Calu3 (cell line): Measurements from ENCODE around the gene COX10. TPM values are rescaled to one million over a fixed set of nuclear protein-coding genes. Genes with fewer than 3 reads are reported as not detected.

Experiments
- BruUV-seq: library from RNA; stranded (reverse); fragments of 400-500 nt; replicated peaks from 2 replicates; lab custom pipeline; 2021; lab: Mats Ljungman, UMichigan
- CTCF ChIA-PET: fragments of 300-600 bp; sonication (Branson Sonifier 250); formaldehyde crosslinking; loops from one replicate; lab custom pipeline; 2022; ENCODE audit warnings: antibody characterized with exemption; lab: Charles Lee
- DNase-seq: peaks from one replicate; pipeline ENCODE4 v3.0.0; 2022
- H3K27ac Mint-ChIP-seq: one replicate; pipeline ENCODE4 v1.8.0; 2022; ENCODE audit warnings: mixed read lengths; ENCODE audit not compliant: unreplicated experiment
- H3K27me3 Mint-ChIP-seq: one replicate; pipeline ENCODE4 v1.8.0; 2022; ENCODE audit warnings: mixed read lengths; ENCODE audit not compliant: unreplicated experiment
- H3K36me3 Mint-ChIP-seq: one replicate; pipeline ENCODE4 v1.8.0; 2022; ENCODE audit warnings: mild to moderate bottlenecking, moderate library complexity, mixed read lengths; ENCODE audit not compliant: insufficient read depth, unreplicated experiment
- H3K4me1 Mint-ChIP-seq: one replicate; pipeline ENCODE4 v1.8.0; 2022; ENCODE audit warnings: mild to moderate bottlenecking, low read depth, mixed read lengths; ENCODE audit not compliant: unreplicated experiment
- H3K4me3 Mint-ChIP-seq: one replicate; pipeline ENCODE4 v1.8.0; 2022; ENCODE audit warnings: mild to moderate bottlenecking, low read depth, moderate library complexity, mixed read lengths; ENCODE audit not compliant: unreplicated experiment
- H3K9me3 Mint-ChIP-seq: one replicate; pipeline ENCODE4 v1.8.0; 2022; ENCODE audit warnings: low read depth, mixed read lengths; ENCODE audit not compliant: unreplicated experiment
- intact Hi-C: fragments of 100-400 bp; cut with micrococcal nuclease; formaldehyde crosslinking; loops from one replicate; pipeline ENCODE4 v1.10.0; 2022; ENCODE audit not compliant: unreplicated experiment
- total RNA-seq: library from RNA; stranded (reverse); gene quantifications from 2 replicates; pipeline ENCODE4 v1.2.3, GENCODE V29; 2022
- TF ChIP-seq, protein P1 (sequence below): fragments of 200-600 bp; IDR thresholded peaks from one replicate; pipeline ENCODE4 v1.8.0; 2022; ENCODE audit warnings: antibody characterized with exemption; ENCODE audit not compliant: unreplicated experiment

The COX10 gene
- total RNA-seq, 1 experiment from 2014 or later: 17.2 TPM

DNA sequence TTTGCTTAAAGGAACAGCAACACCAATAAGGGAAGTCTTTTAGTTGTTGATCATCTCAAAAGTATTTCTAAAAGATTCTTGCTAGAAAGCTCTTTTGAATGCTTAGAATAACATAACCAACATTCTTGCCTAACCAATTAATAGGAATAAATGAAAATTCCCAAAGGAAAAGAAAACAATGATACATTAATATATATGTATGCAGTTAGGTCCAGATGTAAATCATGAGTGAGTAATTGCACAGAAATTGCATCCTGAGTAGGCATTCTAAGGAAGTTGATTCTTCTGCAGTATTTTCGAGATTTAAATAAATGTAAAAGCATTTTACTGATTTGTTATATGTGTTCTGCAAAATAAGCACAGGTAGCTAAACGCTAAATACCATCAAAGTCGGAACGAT lies 22.1 kb downstream of the COX10 start:
- Mint-ChIP-seq H3K9me3 (no peaks in the 10 kb centered on the region), H3K4me3 (no peak overlapping the region), H3K27ac (no peak overlapping the region), H3K27me3 (no peaks in the 10 kb centered on the region), H3K4me1 (peaks cover 8% of the 10 kb centered on the region), H3K36me3 (no peaks in the 10 kb centered on the region)
- CTCF ChIA-PET: interaction anchor here (0.6 to 1.6 kb wide), 2 partner anchors 13 kb away, joined by 4 read pairs; no protein-coding TSS in a partner anchor
- DNase-seq: no peak
- TF ChIP-seq, protein P1, sequence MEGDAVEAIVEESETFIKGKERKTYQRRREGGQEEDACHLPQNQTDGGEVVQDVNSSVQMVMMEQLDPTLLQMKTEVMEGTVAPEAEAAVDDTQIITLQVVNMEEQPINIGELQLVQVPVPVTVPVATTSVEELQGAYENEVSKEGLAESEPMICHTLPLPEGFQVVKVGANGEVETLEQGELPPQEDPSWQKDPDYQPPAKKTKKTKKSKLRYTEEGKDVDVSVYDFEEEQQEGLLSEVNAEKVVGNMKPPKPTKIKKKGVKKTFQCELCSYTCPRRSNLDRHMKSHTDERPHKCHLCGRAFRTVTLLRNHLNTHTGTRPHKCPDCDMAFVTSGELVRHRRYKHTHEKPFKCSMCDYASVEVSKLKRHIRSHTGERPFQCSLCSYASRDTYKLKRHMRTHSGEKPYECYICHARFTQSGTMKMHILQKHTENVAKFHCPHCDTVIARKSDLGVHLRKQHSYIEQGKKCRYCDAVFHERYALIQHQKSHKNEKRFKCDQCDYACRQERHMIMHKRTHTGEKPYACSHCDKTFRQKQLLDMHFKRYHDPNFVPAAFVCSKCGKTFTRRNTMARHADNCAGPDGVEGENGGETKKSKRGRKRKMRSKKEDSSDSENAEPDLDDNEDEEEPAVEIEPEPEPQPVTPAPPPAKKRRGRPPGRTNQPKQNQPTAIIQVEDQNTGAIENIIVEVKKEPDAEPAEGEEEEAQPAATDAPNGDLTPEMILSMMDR: no peak
- BruUV-seq: no TSS peak
- intact Hi-C loops: no loop called here

DNA sequence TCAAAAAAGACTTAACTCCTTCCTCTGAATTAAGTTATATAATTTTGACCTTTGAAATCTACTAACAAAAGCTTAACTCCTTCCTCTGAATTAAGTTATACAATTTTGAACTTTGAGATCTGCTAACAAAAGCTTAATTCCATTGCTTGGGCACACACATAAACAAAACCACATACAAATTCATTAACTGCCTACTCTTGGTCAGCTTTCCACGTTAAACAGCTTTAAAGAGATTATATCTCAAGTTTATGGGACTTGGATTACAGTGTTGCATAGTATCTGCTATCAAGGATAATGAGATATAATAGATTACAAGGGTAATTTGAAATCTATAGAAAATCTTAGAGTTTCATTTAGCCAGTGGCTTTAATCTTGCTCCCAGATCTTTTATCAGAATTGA lies 23.5 kb downstream of the COX10 start:
- Mint-ChIP-seq H3K4me1 (peaks cover 8% of the 10 kb centered on the region), H3K27me3 (no peaks in the 10 kb centered on the region), H3K36me3 (no peaks in the 10 kb centered on the region), H3K9me3 (no peaks in the 10 kb centered on the region), H3K27ac (no peak overlapping the region), H3K4me3 (no peak overlapping the region)
- no TSS peak for BruUV-seq
- no peak for DNase-seq
- CTCF ChIA-PET: interaction anchor here (1.6 kb wide), 1 partner anchor 12 kb away, joined by 4 read pairs; no protein-coding TSS in a partner anchor
- intact Hi-C loops: no loop called here
- TF ChIP-seq, protein P1: no peak

DNA sequence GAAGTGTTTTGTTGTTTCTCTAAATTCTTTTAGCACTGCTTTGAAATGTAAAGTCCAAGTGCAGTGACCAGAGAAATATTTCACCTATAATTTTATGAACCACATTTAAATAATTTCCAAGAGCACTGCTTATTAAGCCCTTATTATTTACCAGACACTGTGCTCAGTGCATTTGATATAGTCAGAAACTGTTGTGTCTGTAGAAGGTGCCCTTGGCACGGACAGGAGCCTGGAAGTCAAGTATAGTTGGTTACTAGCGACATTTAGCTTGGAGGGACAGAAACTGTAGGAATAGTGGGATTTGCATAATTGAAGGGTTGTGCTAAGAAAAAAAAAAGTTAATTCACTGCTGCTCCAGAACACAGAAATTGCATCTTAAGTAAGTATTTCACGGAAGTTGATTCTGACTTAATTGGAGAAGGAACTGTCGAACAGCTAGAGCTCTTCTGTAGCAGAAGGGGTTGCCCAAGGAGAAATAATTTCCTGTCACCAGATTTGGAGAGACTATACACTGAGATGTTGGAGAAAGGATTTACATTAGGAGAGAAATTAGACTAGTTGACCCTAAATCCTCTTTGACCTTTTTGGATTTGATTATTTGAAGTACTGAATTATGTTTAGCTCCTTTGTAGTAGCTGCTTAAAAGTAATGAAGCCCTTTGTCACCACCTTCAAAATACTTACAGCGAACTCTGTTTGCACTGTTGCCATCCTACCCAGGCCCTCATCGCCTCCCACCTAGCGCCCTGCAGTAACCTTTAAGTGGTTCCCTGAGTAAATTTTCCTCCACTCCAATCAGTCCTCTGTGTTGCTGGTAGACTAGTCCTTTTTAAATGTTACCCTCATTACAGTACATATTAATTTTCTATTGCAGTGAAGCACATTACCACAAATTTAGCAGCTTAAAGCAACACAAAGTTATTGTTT lies 25.6 kb downstream of the COX10 start:
- Mint-ChIP-seq H3K4me1 (peaks cover 8% of the 10 kb centered on the region), H3K27me3 (no peaks in the 10 kb centered on the region), H3K36me3 (no peaks in the 10 kb centered on the region), H3K4me3 (no peak overlapping the region), H3K27ac (no peak overlapping the region), H3K9me3 (no peaks in the 10 kb centered on the region)
- TF ChIP-seq, protein P1: no peak
- no peak for DNase-seq
- no TSS peak for BruUV-seq
- CTCF ChIA-PET: no interaction called here
- intact Hi-C loops: no loop called here

DNA sequence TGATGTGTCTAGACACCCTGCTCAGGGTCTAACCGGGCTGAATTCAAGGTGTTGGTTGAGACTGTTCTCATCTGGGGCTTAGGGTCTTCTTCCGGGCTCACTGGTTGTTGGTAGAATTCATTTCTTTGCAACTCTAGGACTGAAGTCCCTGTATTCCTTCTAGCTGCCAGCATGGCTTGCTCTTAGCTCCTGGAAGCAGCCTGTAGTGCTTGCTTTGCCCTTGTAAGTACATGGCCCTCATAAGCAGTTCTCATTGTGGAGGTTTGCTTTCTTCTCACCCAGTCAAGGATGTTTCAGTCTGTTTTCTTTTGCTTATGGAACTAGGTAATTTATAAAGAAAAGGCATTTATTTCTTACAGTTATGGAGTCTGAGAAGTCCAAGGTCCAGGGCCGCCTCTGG lies 26.3 kb downstream of the COX10 start:
- H3K27ac Mint-ChIP-seq: no peak overlapping the region
- H3K36me3 Mint-ChIP-seq: no peaks in the 10 kb centered on the region
- H3K4me1 Mint-ChIP-seq: peaks cover 8% of the 10 kb centered on the region
- CTCF ChIA-PET: no interaction called here
- intact Hi-C loops: no loop called here
- H3K9me3 Mint-ChIP-seq: no peaks in the 10 kb centered on the region
- DNase-seq: no peak
- H3K4me3 Mint-ChIP-seq: no peak overlapping the region
- no TSS peak for BruUV-seq
- TF ChIP-seq, protein P1: no peak
- H3K27me3 Mint-ChIP-seq: no peaks in the 10 kb centered on the region
